HG03460 (cell line): ENCODE results near the gene ELAC1.
"Not testable (repeated sequence)": the region's sequence is repeated elsewhere in the genome, so short reads cannot be mapped to it uniquely, and the experiment has no call there.

Experiments used
- ATAC-seq: cut with Tn5 transposase; IDR thresholded peaks from one replicate; pipeline ENCODE4 v1.9.1; 2021; ENCODE audit not compliant: unreplicated experiment

ELAC1 gene

GRCh38 chr18:50967714-50968661 lies at the start of gene ELAC1:
Gene ELAC1 (plus strand): TSS chr18:50968040. CDS start chr18:50974405, 6,365 bp downstream.
- ATAC-seq = peak; percentile 96

- no peak for ATAC-seq
Measured at GRCh38 chr18:50918153-50918552, 49.7 kb upstream of the ELAC1 start.

DNA sequence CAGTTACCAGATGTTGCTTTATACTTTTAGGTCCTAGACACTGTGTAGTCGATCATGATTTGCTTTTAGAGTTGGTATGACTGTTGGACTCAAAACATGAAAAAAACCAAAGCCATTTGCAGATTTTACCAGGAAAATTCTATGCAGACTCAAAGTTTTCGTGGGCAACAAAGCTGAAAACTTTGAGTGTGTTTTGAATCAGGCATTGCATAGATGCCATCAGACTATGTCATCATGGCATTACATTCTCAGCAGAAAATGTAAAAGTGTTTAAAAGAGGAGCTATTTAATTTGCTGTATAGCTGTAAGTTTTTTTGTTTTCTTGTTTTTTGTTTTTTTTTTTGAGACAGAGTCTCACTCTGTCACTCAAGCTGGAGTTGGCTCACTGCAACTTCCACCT lies 43.5 kb upstream of the ELAC1 start:
- no peak for ATAC-seq

- ATAC-seq = no peak
Measured at GRCh38 chr18:50926521-50926920, 41.3 kb upstream of the ELAC1 start.

- ATAC-seq = no peak
Measured at GRCh38 chr18:50928551-50928950, 39.3 kb upstream of the ELAC1 start.

DNA sequence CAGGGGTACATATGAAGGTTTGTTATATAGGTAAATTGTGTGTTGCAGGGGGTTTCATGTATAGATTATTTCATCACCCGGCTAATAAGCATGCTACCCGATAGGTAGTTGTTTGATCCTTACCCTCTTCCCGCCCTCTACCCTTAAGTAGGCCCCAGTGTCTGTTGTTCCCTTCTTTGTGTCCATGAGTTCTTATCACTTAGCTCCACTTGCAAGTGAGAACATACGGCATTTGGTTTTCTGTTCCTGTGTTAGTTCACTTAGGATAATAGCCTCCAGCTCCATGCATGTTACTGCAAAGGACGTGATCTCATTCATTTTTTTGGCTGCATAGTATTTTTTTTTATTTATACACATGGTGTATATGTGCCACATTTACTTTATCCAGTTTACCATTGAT lies 34.2 kb upstream of the ELAC1 start:
- ATAC-seq = no peak

GRCh38 chr18:50934545-50935211 lies 33.2 kb upstream of the ELAC1 start:
- ATAC-seq = no peak

DNA sequence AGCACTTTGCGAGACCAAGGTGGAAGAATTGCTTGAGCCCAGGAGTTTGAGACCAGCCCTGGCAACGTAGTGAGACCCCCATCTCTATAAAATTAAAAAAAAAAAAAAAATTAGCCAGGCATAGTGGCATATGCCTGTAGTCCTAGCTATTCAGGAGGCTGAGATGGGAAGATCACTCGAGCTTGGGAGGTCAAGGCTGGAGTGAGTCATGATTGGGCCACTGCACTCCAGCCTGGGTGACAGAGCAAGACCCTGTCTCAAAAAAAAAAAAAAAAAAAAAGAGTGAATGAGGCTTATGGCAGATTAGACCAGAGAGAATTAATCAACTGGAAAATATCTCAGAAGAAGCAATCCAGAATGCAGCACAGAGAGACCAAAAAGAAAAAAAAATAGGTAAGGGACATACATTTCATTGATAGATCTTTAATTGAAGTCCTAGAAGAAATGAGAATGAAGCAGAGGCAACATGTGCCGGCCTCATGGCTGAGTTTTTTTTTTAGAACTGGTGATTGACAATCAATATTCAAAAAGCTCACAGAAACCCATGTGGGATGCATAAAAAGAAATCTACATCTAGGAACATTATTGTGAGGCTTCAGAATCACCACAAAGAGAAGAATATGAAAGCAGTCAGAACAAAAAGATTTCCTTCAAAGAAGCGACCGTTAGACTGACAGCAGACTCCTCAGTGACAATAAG lies 32.2 kb upstream of the ELAC1 start:
- ATAC-seq = no peak

GRCh38 chr18:50937183-50937582 lies 30.7 kb upstream of the ELAC1 start:
- no peak for ATAC-seq

- ATAC-seq = no peak
Measured at GRCh38 chr18:50938912-50939311, 28.9 kb upstream of the ELAC1 start.

- ATAC-seq = no peak
Measured at GRCh38 chr18:50944245-50944932, 23.5 kb upstream of the ELAC1 start.

- not testable (repeated sequence) for ATAC-seq
Measured at GRCh38 chr18:50945918-50946317, 21.9 kb upstream of the ELAC1 start.

DNA sequence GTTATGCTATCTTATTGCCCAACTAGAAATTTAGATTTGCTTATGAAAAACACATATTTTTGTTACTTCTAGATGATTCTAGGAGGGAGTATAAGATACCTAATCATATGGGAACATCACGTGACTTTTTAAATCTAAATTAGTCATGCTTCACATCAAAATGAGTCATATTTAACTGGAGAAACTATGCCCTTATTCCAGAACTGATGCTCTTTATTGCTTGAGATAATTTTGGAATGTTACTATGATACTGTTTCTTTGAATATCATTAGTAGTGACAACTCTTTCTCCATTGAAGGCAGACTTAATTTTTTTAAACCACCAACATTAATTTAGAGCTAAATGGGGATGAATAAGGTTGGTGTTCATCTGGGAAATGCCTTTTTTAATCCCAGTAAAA lies 19.9 kb upstream of the ELAC1 start:
- ATAC-seq = no peak

DNA sequence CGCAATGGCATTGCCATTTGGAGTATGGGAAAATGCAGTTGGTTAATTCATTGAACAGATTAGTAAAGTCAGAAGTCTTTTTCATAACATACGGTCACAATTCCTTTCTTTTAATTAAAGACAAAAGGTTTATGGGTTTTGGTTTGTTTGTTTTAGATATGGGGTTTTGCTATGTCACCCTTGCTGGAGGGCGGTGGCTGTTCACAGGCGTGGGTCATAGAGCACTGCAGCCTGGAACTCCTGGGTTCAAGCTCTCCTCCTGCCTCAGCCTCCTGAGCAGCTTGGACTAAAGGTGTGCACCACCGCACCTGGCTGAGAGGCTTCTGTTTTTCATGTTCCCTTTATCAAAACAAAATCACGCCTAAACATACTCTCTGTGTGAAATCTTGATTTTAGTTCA lies 18.7 kb upstream of the ELAC1 start:
- no peak for ATAC-seq

DNA sequence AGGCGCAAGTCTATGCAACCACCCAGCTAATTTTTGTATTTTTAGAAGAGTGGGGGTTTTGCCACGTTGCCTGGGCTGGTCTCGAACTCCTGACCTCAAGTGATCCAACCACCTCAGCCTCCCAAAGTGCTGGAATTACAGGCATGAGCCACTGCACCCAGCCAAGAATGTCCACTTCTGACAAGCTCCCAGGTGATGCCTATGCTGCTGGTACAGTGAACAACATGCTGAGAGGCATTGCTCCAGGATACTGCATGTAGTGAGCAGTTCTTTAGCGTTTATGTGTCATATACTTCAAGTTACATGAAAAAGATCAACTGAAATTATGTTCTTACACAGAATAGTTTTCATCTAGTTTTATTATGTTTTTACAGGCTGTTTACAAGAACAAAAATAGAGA lies 17.2 kb upstream of the ELAC1 start:
- ATAC-seq = no peak

DNA sequence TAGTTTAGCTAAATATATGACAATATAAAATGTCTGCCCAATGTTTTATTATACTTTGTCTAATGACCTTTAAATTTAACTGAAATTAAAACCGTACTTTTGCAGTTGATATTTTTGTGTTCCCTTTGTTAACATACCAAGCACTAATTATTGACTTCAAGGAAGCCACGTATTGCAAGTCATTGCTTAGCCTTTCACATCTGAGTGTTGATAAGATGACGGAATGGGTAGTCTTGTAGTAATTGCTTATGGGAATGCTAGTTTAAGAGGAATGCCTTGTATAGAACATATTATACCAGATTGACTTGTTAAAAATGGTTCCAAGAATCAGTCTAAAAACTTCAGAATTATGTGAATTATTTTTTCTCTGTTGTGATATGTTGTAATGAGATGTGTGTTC lies 14.0 kb upstream of the ELAC1 start:
- no peak for ATAC-seq

DNA sequence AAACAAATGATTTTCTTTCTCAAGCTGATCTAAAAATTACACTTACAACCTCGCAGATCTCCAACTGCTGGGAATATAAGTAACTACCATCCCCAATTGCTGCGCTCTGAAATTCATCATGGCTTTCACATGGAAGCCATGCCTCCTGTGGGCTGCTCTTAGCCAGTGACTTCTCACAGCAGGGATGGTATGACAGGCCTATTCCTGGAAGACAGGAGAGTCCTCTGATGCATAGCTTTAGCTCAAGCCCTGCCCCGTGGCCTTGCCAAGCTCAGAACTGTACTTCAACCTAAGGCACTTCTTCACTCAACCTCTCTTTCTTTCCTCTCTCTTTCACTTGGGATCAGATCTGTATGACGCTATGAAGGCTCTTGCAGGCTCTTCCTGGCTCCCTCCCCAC lies 12.6 kb upstream of the ELAC1 start:
- ATAC-seq = no peak

DNA sequence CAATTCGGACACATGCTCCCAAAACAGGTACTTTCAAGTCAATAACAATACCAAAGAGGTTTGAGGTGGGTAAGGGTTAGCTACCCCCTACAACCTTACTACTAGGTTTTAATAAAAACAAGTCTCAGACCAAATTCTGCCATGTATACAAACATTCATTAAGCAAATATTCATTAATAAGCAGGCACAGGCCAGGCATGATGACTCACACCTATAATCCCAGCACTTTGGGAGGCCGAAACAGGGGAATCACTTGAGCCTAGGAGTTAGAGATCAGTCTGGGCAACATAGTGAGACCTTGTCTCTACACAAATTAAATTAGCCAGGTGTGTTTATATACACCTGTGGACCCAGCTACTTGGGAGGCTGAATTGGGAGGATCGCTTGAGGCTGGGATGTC lies 11.7 kb upstream of the ELAC1 start:
- ATAC-seq = no peak

DNA sequence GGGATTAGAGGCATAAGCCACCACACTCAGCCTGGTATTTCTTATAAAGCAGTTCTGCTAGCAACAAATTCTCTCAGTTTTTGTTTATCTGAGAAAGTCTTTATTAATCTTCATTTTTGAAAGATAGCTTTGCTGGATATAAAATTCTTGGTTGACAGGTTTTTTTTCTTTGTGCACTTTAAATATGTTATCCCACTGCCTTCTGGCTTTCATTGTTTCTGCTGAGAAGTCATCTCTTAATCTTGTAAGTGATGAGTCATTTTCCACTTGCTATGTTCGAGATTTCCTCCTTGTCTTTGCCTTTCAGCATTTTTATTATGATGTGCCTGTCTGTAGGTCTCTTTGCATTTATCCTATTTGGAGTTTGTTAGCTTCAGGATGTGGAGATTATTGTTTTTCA lies 5.9 kb upstream of the ELAC1 start:
- no peak for ATAC-seq

DNA sequence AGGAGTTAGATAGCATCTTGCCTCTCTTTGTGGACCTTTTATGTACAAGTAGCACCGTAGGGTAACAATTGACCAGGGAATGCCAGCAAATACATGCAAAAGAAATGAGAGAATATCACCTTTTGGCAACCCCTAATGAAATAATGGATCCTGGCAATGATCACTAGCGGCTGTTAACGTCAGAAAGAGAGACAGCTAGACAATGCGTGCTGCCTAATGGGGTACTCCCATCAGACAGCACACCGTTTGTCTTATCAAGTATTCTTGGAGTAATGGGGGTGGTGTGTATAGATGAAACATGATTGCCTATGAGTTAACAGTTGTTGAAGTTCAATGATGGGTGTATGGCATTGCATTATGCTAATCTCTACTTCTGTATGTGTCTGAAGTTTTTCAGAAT lies 1.6 kb downstream of the ELAC1 start:
- no peak for ATAC-seq

DNA sequence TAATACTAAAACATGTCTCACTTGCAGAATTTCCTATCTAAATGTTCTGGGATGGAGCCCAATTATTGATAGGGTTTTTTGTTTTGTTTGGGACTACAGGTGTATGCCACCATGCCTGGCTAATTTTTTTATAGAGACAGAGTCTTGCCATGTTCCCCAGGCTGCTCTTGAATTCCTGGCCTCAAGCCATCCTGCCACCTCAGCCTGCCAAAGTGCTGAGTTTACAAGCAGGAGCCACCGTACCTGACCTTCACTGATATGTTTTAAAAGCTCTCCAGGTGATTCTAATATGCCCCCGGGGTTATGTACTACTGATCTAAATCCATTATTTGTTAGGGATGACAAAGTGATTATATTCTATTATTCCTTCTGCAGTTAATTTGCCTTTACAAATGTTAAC lies 2.2 kb downstream of the ELAC1 start:
- ATAC-seq = no peak
